Upper lobe of left lung (tissue), 4 donors: Measurements from ENCODE around the gene MDP1.
A peak's percentile ranks its signal among the peaks of the same experiment; 100 is the strongest.

Experiments
- POLR2AphosphoS5 ChIP-seq, 2 donors: sonication (generic); formaldehyde crosslinking; IDR thresholded peaks; one replicate each; pipeline ENCODE4 v1.5.1; 2017; ENCODE audit warnings: antibody characterized with exemption in 2 of 2
- TF ChIP-seq, protein P1 (sequence below), 6 experiments: fragments of 450-650 bp in 4 of 6; fragments of 200-600 bp in 2 of 6; sonication (generic) in 2 of 6; IDR thresholded peaks; one replicate each; pipeline ENCODE4 v1.5.1; 2016 to 2019; ENCODE audit warnings: antibody characterized with exemption in 6 of 6

DNA sequence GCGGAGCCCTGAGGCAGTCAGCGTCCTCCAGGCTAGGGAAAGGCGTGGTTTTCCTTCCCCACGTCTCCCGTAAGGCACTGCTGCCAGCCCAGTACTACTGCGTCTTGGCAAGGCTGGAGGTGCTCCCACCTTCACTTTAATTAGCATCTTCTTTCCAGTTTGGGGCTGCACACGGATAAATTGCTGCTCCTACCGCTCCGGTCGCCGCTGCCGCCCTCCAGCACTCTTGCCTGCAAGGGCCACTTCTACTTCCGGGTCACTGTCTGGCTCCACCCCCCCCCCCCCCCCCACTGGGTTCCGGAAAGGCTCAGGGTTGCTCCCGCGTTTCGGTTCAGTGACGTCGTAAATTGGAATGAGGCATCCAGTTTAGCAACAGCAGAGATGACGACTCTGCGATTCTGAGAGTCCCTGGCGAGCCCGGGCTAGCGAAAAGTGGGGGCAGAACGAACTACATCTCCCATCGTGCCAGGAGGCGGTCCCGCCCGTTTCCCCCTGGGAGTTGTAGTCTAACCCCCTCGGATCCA lies 16.3 kb upstream of the MDP1 start, which contains the start of gene NEDD8:
- TF ChIP-seq, protein P1, sequence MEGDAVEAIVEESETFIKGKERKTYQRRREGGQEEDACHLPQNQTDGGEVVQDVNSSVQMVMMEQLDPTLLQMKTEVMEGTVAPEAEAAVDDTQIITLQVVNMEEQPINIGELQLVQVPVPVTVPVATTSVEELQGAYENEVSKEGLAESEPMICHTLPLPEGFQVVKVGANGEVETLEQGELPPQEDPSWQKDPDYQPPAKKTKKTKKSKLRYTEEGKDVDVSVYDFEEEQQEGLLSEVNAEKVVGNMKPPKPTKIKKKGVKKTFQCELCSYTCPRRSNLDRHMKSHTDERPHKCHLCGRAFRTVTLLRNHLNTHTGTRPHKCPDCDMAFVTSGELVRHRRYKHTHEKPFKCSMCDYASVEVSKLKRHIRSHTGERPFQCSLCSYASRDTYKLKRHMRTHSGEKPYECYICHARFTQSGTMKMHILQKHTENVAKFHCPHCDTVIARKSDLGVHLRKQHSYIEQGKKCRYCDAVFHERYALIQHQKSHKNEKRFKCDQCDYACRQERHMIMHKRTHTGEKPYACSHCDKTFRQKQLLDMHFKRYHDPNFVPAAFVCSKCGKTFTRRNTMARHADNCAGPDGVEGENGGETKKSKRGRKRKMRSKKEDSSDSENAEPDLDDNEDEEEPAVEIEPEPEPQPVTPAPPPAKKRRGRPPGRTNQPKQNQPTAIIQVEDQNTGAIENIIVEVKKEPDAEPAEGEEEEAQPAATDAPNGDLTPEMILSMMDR (IDR thresholded peaks at IDR 0.05) = peak in 2 of 6 experiments; percentile 6 to 7
- peak; percentile 57 to 87 for TF ChIP-seq POLR2AphosphoS5 (IDR thresholded peaks at IDR 0.05)
